SK-N-SH (cell line): ENCODE data around the gene HHATL. TPM values are rescaled to one million over a fixed set of nuclear protein-coding genes. Genes with fewer than 3 reads are reported as not detected.

Source experiments
- CTCF ChIA-PET: fragments of 300-600, 350-600 bp; formaldehyde crosslinking; extraction: SDS; loops from one replicate; lab custom pipeline; 2021; lab: Yijun Ruan, JAX
- POLR2A ChIA-PET: fragments of 350-600 bp; sonication (Branson Sonifier 250); formaldehyde crosslinking; extraction: SDS; loops from one replicate; lab custom pipeline; 2020; ENCODE audit warnings: antibody characterized with exemption, inconsistent platforms; lab: Yijun Ruan, JAX
- DNase-seq: peaks from one replicate; pipeline ENCODE4 v3.0.0; 2012
- H2AFZ ChIP-seq: fragments of 200-600 bp; sonication (generic); 2 replicates; pipeline ENCODE4 v1.8.1; 2016; ENCODE audit warnings: antibody characterized with exemption, mild to moderate bottlenecking, low read depth
- H3F3A ChIP-seq: fragments of 200-600 bp; sonication (generic); replicated peaks from 2 replicates; pipeline ENCODE3; 2016; ENCODE audit warnings: antibody characterized with exemption, mild to moderate bottlenecking; ENCODE audit not compliant: insufficient read depth
- H3K27ac ChIP-seq, 2 experiments: fragments of 200-500 bp in 1 of 2; fragments of 200-600 bp in 1 of 2; sonication (Bioruptor generic) in 1 of 2; sonication (generic), shearing (Covaris generic) in 1 of 2; 2 replicates each; pipeline versions ENCODE4 v1.5.1 to v1.6.1; 2014 to 2016; ENCODE audit warnings: low read depth in 2 of 2, inconsistent platforms in 1 of 2, low read length in 1 of 2, mild to moderate bottlenecking in 1 of 2, mixed read lengths in 1 of 2
- H3K27me3 ChIP-seq: fragments of 200-600 bp; sonication (generic), shearing (Covaris generic); 2 replicates; pipeline ENCODE4 v1.6.1; 2016; ENCODE audit warnings: mixed run types; ENCODE audit not compliant: insufficient read depth
- H3K36me3 ChIP-seq, 2 experiments: fragments of 200-500 bp in 1 of 2; fragments of 200-600 bp in 1 of 2; sonication (Bioruptor generic) in 1 of 2; sonication (generic) in 1 of 2; replicated peaks in 1 of 2; 2 replicates each; pipeline versions ENCODE3 to v1.5.1; 2014 to 2016; ENCODE audit warnings: low read length in 1 of 2, mild to moderate bottlenecking in 1 of 2; ENCODE audit not compliant: insufficient read depth in 2 of 2, control insufficient read depth in 1 of 2
- H3K4me1 ChIP-seq, 2 experiments: fragments of 200-500 bp in 1 of 2; fragments of 200-600 bp in 1 of 2; sonication (Bioruptor generic) in 1 of 2; sonication (generic), shearing (Covaris generic) in 1 of 2; 2 replicates each; pipeline versions ENCODE4 v1.5.1 to v1.6.1; 2014 to 2016; ENCODE audit warnings: low read depth in 1 of 2, low read length in 1 of 2, mixed run types in 1 of 2; ENCODE audit not compliant: insufficient read depth in 2 of 2, control insufficient read depth in 1 of 2
- H3K4me2 ChIP-seq: fragments of 200-600 bp; sonication (generic), shearing (Covaris generic); 2 replicates; pipeline ENCODE4 v1.6.1; 2017; ENCODE audit warnings: mixed run types
- H3K4me3 ChIP-seq, 2 experiments: fragments of 200-500 bp in 1 of 2; fragments of 200-600 bp in 1 of 2; sonication (Bioruptor generic) in 1 of 2; sonication (generic), shearing (Covaris generic) in 1 of 2; 2 replicates each; pipeline versions ENCODE4 v1.5.1 to v1.8.1; 2014 to 2016; ENCODE audit warnings: low read depth in 2 of 2, inconsistent platforms in 1 of 2, low read length in 1 of 2, mild to moderate bottlenecking in 1 of 2, mixed read lengths in 1 of 2, moderate library complexity in 1 of 2
- H3K79me2 ChIP-seq: fragments of 200-600 bp; sonication (generic); 2 replicates; pipeline ENCODE4 v1.8.1; 2017; ENCODE audit warnings: mild to moderate bottlenecking; ENCODE audit not compliant: insufficient read depth
- H3K9ac ChIP-seq: fragments of 200-600 bp; sonication (generic); 2 replicates; pipeline ENCODE4 v1.6.1; 2017; ENCODE audit warnings: mixed run types
- H3K9me2 ChIP-seq: fragments of 200-600 bp; sonication (generic); 2 replicates; pipeline ENCODE4 v1.6.1; 2017; ENCODE audit warnings: mixed run types
- H3K9me3 ChIP-seq: fragments of 200-600 bp; sonication (generic); 2 replicates; pipeline ENCODE4 v1.6.1; 2017; ENCODE audit warnings: mixed run types, mild to moderate bottlenecking, moderate library complexity
- H4K20me1 ChIP-seq: fragments of 200-600 bp; sonication (generic); 2 replicates; pipeline ENCODE4 v1.6.1; 2017; ENCODE audit warnings: mild to moderate bottlenecking, mixed run types; ENCODE audit not compliant: insufficient read depth
- CHD2 ChIP-seq: fragments of 150-350 bp; IDR thresholded peaks from 2 replicates; pipeline ENCODE4 v1.6.1; 2018; ENCODE audit warnings: low read length; ENCODE audit not compliant: partially characterized antibody
- CTCF ChIP-seq: fragments of 200-600 bp; sonication (generic); IDR thresholded peaks from 2 replicates; pipeline ENCODE4 v1.6.1; 2017; ENCODE audit warnings: antibody characterized with exemption, mild to moderate bottlenecking, moderate library complexity
- FOSL2 ChIP-seq: IDR thresholded peaks from 2 replicates; pipeline ENCODE4 v1.4.0; 2012; ENCODE audit warnings: low read depth, mild to moderate bottlenecking, moderate library complexity, borderline replicate concordance
- MEF2A ChIP-seq: IDR thresholded peaks from 2 replicates; pipeline ENCODE4 v1.4.0; 2012; ENCODE audit warnings: low read depth, borderline replicate concordance
- NRF1 ChIP-seq: IDR thresholded peaks from 2 replicates; pipeline ENCODE4 v1.6.1; 2012; ENCODE audit warnings: low read depth, mild to moderate bottlenecking, low read length
- POLR2AphosphoS5 ChIP-seq: IDR thresholded peaks from 2 replicates; pipeline ENCODE4 v1.6.1; 2012; ENCODE audit warnings: low read depth, low read length
- RAD21 ChIP-seq: IDR thresholded peaks from 2 replicates; pipeline ENCODE4 v1.6.1; 2012; ENCODE audit warnings: mild to moderate bottlenecking, low read length
- RXRA ChIP-seq: IDR thresholded peaks from 2 replicates; pipeline ENCODE4 v1.4.0; 2012; ENCODE audit warnings: low read depth, mild to moderate bottlenecking, borderline replicate concordance
- TAF1 ChIP-seq: IDR thresholded peaks from 2 replicates; pipeline ENCODE4 v1.6.1; 2012; ENCODE audit warnings: low read depth, mild to moderate bottlenecking, low read length, moderate library complexity, borderline replicate concordance
- TCF12 ChIP-seq: IDR thresholded peaks from 2 replicates; pipeline ENCODE4 v1.4.0; 2012
- USF1 ChIP-seq: IDR thresholded peaks from 2 replicates; pipeline ENCODE4 v1.4.0; 2012; ENCODE audit warnings: low read depth, borderline replicate concordance
- YY1 ChIP-seq: IDR thresholded peaks from 2 replicates; pipeline ENCODE4 v1.4.0; 2012; ENCODE audit warnings: low read depth, mild to moderate bottlenecking
- WGBS: methylation state at CpG from one replicate; pipeline ENCODE4 v1.1.6; 2017; ENCODE audit warnings: low lambda C conversion rate; 5-methylcytosine and 5-hydroxymethylcytosine counted together
- polyA plus RNA-seq, 3 experiments: library from polyadenylated mRNA; depleted of rRNA; stranded (reverse); fragments of >200 nt; gene quantifications; 2 replicates each; pipeline ENCODE4 v1.2.3, GENCODE V29; 2012
- TF ChIP-seq, protein P1 (sequence below): IDR thresholded peaks from 2 replicates; pipeline ENCODE4 v1.4.0; 2012; ENCODE audit warnings: low read depth, borderline replicate concordance
- TF ChIP-seq, protein P2 (sequence below): IDR thresholded peaks from 2 replicates; pipeline ENCODE4; 2012
- TF ChIP-seq, protein P3 (sequence below): IDR thresholded peaks from 2 replicates; pipeline ENCODE4 v1.4.0; 2012; ENCODE audit warnings: low read depth

The HHATL gene
- polyA plus RNA-seq, 1 of the 3 experiments (the other 2 are of a cell fraction), result not detected

GRCh38 chr3:42718338-42718737 is 15.7 kb upstream of the HHATL start:
- Histone ChIP-seq H3K9me3 (no peaks in the 10 kb centered on the region), H3K27ac (no peak overlapping the region), H3K9me2 (no peaks in the 10 kb centered on the region), H3K9ac (no peak overlapping the region), H3K4me1 (no peaks in the 10 kb centered on the region), H3K79me2 (no peaks in the 10 kb centered on the region), H3K27me3 (no peaks in the 10 kb centered on the region), H3K4me3 (no peak overlapping the region), H3K4me2 (no peak overlapping the region), H2AFZ (no peak overlapping the region), H4K20me1 (no peaks in the 10 kb centered on the region), H3F3A (no peaks in the 10 kb centered on the region), H3K36me3 (no peaks in the 10 kb centered on the region)
- ChIA-PET POLR2A (no interaction called here), CTCF (no interaction called here)
- WGBS, result 48% methylated on average over 5 of the region's 5 CpGs
- TF ChIP-seq, protein P1, sequence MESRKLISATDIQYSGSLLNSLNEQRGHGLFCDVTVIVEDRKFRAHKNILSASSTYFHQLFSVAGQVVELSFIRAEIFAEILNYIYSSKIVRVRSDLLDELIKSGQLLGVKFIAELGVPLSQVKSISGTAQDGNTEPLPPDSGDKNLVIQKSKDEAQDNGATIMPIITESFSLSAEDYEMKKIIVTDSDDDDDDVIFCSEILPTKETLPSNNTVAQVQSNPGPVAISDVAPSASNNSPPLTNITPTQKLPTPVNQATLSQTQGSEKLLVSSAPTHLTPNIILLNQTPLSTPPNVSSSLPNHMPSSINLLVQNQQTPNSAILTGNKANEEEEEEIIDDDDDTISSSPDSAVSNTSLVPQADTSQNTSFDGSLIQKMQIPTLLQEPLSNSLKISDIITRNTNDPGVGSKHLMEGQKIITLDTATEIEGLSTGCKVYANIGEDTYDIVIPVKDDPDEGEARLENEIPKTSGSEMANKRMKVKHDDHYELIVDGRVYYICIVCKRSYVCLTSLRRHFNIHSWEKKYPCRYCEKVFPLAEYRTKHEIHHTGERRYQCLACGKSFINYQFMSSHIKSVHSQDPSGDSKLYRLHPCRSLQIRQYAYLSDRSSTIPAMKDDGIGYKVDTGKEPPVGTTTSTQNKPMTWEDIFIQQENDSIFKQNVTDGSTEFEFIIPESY, result no peak
- TF ChIP-seq, protein P2, sequence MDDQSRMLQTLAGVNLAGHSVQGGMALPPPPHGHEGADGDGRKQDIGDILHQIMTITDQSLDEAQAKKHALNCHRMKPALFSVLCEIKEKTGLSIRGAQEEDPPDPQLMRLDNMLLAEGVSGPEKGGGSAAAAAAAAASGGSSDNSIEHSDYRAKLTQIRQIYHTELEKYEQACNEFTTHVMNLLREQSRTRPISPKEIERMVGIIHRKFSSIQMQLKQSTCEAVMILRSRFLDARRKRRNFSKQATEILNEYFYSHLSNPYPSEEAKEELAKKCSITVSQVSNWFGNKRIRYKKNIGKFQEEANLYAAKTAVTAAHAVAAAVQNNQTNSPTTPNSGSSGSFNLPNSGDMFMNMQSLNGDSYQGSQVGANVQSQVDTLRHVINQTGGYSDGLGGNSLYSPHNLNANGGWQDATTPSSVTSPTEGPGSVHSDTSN, result no peak
- TF ChIP-seq TAF1 (no peak), MEF2A (no peak), RXRA (no peak), USF1 (no peak), FOSL2 (no peak), TCF12 (no peak), CTCF (no peak), CHD2 (no peak), RAD21 (no peak), POLR2AphosphoS5 (no peak), NRF1 (no peak), YY1 (no peak)
- TF ChIP-seq, protein P3, sequence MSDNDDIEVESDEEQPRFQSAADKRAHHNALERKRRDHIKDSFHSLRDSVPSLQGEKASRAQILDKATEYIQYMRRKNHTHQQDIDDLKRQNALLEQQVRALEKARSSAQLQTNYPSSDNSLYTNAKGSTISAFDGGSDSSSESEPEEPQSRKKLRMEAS, result no peak
- DNase-seq, result no peak
